GM10266 (cell line): Measurements from ENCODE around the gene SOX6.

Experiments used
- DNase-seq: peaks from one replicate; pipeline ENCODE4 v3.0.0; 2012; ENCODE audit errors: extremely low spot score
- TF ChIP-seq, protein P1 (sequence below): IDR thresholded peaks from 2 replicates; pipeline ENCODE4 v1.5.1; 2012; ENCODE audit warnings: mild to moderate bottlenecking, low read depth; ENCODE audit not compliant: control insufficient read depth, insufficient read depth; ENCODE audit errors: missing control alignments

Gene SOX6

DNA sequence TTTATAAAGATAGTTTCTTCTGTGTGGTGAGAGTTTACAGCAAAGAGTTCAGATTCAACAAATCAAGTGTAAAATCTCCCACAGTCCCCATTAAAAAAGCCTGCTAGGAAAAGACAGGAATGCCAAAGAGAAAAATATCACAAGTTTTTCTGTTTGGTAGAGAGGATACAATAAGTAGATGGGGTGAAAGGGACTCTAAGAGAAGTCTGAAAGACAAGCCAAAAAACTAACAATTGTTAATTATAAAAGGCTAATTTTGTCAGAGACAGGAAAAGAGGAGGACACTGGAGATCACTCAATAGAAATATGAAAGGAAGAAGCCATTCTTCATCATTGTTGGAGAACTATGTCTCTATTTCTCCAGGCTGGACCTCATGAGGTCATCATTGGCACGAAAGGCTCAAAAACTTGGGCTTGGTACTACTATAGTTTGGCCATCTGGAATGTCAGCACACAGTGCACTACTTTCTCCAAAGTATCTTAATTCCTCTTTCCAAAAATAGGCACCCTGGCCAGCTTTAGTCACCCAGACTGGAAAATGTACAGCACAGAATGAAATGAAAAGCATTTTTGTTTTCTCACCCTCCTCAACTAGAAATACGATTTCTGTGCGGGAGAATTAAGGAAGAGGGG lies 531 bp upstream of the SOX6 start:
- DNase-seq, result no peak
- TF ChIP-seq, protein P1, sequence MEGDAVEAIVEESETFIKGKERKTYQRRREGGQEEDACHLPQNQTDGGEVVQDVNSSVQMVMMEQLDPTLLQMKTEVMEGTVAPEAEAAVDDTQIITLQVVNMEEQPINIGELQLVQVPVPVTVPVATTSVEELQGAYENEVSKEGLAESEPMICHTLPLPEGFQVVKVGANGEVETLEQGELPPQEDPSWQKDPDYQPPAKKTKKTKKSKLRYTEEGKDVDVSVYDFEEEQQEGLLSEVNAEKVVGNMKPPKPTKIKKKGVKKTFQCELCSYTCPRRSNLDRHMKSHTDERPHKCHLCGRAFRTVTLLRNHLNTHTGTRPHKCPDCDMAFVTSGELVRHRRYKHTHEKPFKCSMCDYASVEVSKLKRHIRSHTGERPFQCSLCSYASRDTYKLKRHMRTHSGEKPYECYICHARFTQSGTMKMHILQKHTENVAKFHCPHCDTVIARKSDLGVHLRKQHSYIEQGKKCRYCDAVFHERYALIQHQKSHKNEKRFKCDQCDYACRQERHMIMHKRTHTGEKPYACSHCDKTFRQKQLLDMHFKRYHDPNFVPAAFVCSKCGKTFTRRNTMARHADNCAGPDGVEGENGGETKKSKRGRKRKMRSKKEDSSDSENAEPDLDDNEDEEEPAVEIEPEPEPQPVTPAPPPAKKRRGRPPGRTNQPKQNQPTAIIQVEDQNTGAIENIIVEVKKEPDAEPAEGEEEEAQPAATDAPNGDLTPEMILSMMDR, result no peak

DNA sequence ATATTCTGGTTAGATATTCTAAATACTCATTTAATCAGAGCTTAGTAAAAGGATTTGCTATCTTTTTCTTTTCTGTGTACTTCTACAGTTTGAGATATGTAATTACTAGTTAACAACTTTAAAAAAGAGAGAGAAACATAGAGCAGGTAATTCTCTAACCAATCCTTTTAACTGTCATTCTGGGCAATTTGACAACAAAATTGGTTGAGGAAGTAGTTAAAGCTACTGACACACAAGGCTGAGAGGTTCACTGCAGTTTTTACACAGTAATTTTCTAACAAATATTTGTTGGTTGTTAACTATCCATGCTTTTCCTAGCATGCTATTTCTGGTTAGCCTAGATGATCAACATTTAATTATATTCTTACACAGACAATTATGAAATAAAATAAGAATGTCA lies 3.6 kb downstream of the SOX6 start:
- TF ChIP-seq, protein P1, result no peak

DNA sequence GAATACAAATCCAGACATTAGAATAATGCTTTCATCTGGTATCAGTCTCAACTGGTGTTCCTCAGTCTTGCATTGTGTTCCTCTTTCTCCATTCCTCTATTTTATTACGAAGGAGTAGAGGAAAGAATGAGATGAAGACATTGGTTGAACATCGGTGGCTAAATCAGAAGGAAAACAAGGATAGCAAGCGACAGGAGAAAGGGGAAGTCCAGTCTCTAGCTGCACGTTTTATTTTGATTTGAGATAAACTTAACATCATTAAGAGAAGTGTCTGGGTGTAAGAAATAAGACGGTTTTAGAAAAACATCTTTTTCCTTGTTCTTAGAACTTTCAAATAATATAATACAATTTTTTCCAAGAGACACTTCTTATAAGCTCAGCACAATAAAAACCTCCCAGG lies 6.2 kb downstream of the SOX6 start:
- TF ChIP-seq, protein P1, result no peak
- DNase-seq, result no peak

More for the DNA sequence above, 3.6 kb downstream of the SOX6 start:
- DNase-seq, result no peak

DNA sequence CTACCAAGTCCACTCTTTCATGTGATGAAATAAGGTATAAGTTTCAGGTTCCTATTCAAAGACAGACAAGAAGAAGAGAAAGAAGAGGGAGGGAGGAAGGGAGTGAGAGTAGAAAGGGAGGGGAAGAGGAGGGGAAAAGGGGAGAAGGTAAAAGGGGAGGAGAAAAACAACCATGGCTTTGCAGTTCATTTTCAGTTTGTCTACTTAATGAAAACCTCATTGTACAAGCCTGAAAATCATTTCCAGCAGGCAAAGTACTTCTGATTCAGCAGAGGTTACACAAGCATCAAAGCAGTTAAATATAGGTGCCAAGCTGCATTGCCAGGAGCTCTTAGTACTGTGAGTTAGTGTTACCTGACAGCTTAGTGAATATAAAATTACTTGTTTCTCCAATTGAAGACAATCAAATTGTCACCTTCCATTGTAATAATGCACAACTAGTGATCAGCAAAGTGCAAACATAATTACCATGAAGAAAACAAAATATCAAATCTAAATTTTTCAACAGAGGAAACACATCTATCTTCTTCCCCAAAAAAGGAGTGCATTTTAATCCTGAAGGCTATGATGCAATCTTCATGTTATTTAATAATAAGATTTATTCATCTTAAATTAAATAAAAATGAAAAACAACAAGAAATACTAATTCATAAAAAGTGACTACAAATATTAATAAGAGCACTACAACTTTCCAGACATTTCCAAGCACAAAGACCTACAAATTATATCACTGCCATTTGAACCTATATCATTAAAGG lies 8.2 kb downstream of the SOX6 start:
- DNase-seq, result no peak
- TF ChIP-seq, protein P1, result no peak

DNA sequence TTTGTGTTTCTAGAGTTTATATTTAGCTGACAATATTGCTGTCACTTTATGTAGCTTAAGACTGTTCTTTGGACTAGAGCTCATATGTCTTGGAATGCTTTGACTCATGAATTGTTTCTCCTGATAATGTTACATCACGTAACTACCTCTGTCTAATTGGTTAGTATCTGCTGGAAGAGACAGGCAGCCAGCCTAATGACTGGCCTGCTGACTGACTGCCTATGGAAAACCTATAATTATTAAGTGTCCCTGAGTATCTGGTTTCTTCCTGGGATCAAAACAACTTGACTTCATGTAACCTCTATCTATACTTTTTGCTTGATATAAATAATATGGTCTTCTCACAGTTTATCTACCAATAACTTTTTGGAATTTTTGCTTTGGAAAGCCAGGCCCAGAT lies 9.4 kb downstream of the SOX6 start:
- TF ChIP-seq, protein P1, result no peak
- DNase-seq, result no peak

DNA sequence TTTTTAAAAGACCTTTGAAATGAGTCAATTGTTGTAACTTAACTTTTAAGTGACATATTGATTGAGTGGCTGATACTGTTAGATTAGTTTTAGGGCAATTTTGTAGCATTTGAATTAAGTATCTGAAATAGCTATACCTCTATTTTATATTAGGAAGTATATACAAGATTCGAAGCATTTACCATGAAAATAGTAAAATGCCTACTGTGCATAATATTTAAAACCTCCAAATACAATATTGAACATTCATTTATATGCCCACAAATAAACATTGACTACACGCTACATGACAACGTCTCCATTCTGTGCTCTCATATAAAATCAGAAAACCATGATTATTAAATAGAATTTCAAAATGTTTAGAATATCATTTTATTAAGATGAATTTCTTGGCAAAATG lies 14.5 kb downstream of the SOX6 start:
- TF ChIP-seq, protein P1, result no peak
- DNase-seq, result no peak

DNA sequence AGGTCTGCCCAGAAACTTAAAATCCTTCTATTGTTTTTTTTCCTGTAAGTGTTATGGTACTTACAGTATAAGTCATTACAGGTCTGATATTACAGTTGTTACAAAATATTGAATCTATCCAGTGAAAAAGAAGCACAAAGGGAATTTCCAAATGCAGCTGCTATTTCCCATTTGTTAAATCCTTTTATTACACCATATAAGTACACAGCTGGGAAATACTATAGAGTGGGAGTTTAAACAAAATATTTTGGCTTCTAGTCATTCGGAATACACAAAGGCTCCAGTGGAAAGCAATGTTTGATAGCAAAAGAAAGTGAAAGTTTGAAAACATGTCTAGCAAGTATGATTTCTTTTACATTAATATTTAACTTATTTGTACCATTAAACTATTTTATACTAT lies 18.0 kb downstream of the SOX6 start:
- no peak for DNase-seq
- TF ChIP-seq, protein P1, result no peak
